Measurements from ENCODE around the gene MGAT4D.

DNA sequence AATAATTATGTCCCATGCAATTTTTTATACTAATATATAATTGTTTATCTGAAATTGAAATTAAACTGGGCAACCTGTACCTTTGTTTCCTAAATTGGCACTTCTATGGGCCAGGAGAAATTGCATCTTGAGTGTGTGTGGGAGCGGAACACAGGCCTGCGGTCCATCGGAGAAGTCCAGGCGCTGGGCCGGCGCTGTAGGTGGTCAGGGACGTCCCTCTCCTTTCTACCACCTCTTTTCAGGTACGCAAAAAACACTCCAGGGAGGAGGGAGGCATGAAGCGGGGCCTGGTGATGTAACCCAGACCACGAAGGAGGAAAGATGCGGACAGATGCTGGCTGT, 717 bp downstream of the MGAT4D start:
- no peak for TF ChIP-seq EZH2phosphoT487 (IDR thresholded peaks at IDR 0.05; ENCODE audit: borderline replicate concordance)
- TF ChIP-seq CTCF (conservative IDR thresholded peaks at IDR 0.05; ENCODE audit: low read length) = no peak

Data from Loucy (cell line).